Measurements from ENCODE around the gene RCSD1. TPM values are rescaled to one million over a fixed set of nuclear protein-coding genes. Genes with fewer than 3 reads are reported as not detected.
A peak's percentile ranks its signal among the peaks of the same experiment; 100 is the strongest.

Gene RCSD1
- total and polyA plus RNA-seq, 4 donors, result 13.6 to 26.2 (median 15.6) TPM

DNA sequence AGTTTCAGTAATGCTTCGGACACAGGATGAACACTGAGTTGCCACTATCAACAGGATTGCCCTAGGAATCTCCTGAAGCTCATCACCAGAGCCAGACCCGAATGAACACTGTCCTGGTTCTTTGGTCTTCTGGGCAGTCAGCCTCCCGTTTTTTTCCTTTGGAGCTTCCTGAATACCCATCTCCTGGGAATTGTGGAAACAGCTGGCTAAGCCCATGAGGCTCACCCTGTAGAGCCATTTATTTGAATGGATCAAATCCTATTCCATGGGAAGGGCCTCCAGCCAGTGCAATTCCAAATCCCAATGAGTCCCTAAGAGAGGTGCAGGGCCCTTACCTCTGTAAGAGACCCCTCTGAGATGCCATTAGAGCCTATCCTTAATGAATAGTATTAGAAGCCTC, 5.9 kb downstream of the RCSD1 start:
- Histone ChIP-seq H3K27me3 (ENCODE audit: control insufficient read depth, insufficient read depth, low read length) (peaks cover 40% of the 10 kb centered on the region), H3K4me3 (ENCODE audit: low read depth, low read length) (no peak overlapping the region), H3K27ac (ENCODE audit: low read depth, low read length) (no peak overlapping the region), H3K4me1 (ENCODE audit: control insufficient read depth, insufficient read depth, low read length) (peaks cover 8% of the 10 kb centered on the region), H3K9me3 (ENCODE audit: control insufficient read depth, insufficient read depth, low read length) (no peaks in the 10 kb centered on the region), H3K36me3 (ENCODE audit: control insufficient read depth, insufficient read depth, low read length) (no peaks in the 10 kb centered on the region)
- no peak for DNase-seq (ENCODE audit: low read depth in 4 of 6, low spot score in 6 of 6)
- 78% methylated on average over 3 of the region's 3 CpGs for WGBS (ENCODE audit: insufficient coverage)

DNA sequence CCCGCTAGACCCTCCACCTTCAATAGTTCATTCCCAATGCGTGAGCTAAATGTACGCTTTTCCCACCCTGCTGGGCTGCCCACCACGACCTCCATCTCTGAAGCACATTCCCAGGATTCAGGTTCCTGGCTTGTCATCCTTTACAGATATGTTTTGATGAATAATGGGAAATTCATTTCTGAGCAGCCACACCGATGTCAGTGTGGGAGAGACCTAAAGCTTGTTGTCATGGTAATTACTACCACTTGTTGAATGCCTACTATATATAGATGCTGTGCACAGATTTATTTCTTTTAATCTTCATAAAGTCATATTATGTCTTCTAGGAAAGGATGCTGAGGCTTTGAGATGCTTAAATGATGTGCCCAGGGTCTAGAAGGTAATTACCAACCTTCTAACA, 8.0 kb downstream of the RCSD1 start:
- no peak overlapping the region for H3K27ac ChIP-seq (ENCODE audit: low read depth, low read length)
- WGBS (ENCODE audit: insufficient coverage), result no CpG with 5 or more reads among the region's 5 CpGs
- H3K4me1 ChIP-seq (ENCODE audit: control insufficient read depth, insufficient read depth, low read length), result peaks cover 8% of the 10 kb centered on the region
- peak in 1 of 6 donors; percentile 41 for DNase-seq (ENCODE audit: low read depth in 4 of 6, low spot score in 6 of 6)
- peaks cover 24% of the 10 kb centered on the region for H3K27me3 ChIP-seq (ENCODE audit: control insufficient read depth, insufficient read depth, low read length)
- H3K36me3 ChIP-seq (ENCODE audit: control insufficient read depth, insufficient read depth, low read length), result no peaks in the 10 kb centered on the region
- H3K9me3 ChIP-seq (ENCODE audit: control insufficient read depth, insufficient read depth, low read length), result no peaks in the 10 kb centered on the region
- no peak overlapping the region for H3K4me3 ChIP-seq (ENCODE audit: low read depth, low read length)

DNA sequence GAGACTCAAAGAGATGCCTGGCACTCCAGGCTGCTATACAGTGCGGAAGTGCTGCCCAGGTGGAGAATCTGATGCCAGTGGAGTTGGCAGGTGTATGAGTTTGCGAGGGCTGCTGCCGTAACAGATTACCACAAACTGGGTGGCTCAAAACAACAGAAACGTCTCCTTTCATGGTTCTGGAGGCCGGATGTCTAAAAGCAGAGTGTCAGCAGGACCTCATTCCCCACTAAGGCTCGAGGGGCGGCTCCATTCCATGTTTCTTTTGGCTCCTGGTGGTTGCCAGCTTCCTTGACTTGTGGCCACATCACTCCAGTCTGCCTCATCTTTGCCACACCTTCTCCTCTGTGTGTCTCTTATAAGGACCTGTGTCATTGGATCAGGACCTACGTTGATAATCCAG, 10.0 kb downstream of the RCSD1 start:
- Histone ChIP-seq H3K36me3 (ENCODE audit: control insufficient read depth, insufficient read depth, low read length) (no peaks in the 10 kb centered on the region), H3K4me3 (ENCODE audit: low read depth, low read length) (no peak overlapping the region), H3K27me3 (ENCODE audit: control insufficient read depth, insufficient read depth, low read length) (peaks cover 12% of the 10 kb centered on the region), H3K9me3 (ENCODE audit: control insufficient read depth, insufficient read depth, low read length) (no peaks in the 10 kb centered on the region), H3K4me1 (ENCODE audit: control insufficient read depth, insufficient read depth, low read length) (peaks cover 8% of the 10 kb centered on the region), H3K27ac (ENCODE audit: low read depth, low read length) (no peak overlapping the region)
- DNase-seq (ENCODE audit: low read depth in 4 of 6, low spot score in 6 of 6), result no peak
- WGBS (ENCODE audit: insufficient coverage), result 92% methylated on average over 7 of the region's 8 CpGs

DNA sequence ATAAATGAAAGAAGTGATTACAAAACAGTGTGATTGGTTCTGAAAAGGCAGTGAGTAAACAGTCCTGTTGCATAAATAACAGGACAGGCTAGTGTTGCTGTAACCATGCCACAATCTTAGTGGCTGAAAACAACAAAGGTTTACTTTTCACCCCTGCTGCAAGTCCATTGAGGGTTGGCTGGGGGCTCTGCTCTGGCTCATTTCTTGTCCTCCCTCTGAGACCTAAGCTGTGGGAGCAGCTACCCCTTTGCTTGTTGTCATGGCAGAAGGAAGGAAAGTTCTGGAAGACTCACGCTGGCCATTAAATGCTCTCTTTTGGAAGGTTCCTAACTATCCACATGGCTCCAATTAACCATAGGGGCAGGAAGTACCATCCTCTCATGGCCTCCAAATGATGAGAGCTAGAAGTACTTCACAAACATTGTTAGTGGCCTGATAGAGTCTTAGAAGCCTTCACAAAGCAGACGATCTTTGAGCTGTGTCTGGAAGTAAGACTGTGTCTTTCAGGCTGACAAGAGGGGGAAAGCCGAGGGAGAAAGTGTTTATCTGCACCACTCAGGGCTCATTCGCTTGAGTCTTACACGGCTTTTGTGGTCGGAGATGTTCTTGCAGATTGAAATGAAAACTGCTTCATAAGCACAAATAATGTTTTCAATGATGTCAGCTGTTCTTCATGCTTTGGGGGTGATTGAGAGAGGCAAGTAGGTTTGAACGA, 11.9 kb downstream of the RCSD1 start:
- Histone ChIP-seq H3K9me3 (ENCODE audit: control insufficient read depth, insufficient read depth, low read length) (no peaks in the 10 kb centered on the region), H3K4me3 (ENCODE audit: low read depth, low read length) (no peak overlapping the region), H3K4me1 (ENCODE audit: control insufficient read depth, insufficient read depth, low read length) (peaks cover 3% of the 10 kb centered on the region), H3K27ac (ENCODE audit: low read depth, low read length) (no peak overlapping the region), H3K36me3 (ENCODE audit: control insufficient read depth, insufficient read depth, low read length) (no peaks in the 10 kb centered on the region), H3K27me3 (ENCODE audit: control insufficient read depth, insufficient read depth, low read length) (no peaks in the 10 kb centered on the region)
- WGBS (ENCODE audit: insufficient coverage), result 100% methylated on average over 3 of the region's 7 CpGs
- no peak for DNase-seq (ENCODE audit: low read depth in 4 of 6, low spot score in 6 of 6)

DNA sequence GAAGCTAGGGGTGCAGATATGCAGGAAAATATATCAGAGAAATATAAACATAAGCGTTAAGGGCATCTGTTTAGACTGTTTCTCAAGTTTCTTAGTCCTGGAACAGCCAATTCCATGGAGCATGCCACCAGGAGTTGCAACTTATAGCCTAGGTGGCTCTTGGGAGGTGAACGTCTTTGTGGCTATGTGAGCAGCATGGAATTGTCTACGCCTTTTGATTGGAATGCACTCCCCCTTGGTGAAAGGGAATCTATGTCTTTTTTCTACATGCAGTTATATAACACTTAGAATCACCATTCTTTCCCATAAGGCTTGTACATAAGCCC, 12.4 kb downstream of the RCSD1 start:
- Histone ChIP-seq H3K9me3 (ENCODE audit: control insufficient read depth, insufficient read depth, low read length) (no peaks in the 10 kb centered on the region), H3K27me3 (ENCODE audit: control insufficient read depth, insufficient read depth, low read length) (no peaks in the 10 kb centered on the region), H3K4me1 (ENCODE audit: control insufficient read depth, insufficient read depth, low read length) (peaks cover 3% of the 10 kb centered on the region), H3K4me3 (ENCODE audit: low read depth, low read length) (no peak overlapping the region), H3K36me3 (ENCODE audit: control insufficient read depth, insufficient read depth, low read length) (no peaks in the 10 kb centered on the region), H3K27ac (ENCODE audit: low read depth, low read length) (no peak overlapping the region)
- no peak for DNase-seq (ENCODE audit: low read depth in 4 of 6, low spot score in 6 of 6)
- no CpG with 5 or more reads among the region's 3 CpGs for WGBS (ENCODE audit: insufficient coverage)

DNA sequence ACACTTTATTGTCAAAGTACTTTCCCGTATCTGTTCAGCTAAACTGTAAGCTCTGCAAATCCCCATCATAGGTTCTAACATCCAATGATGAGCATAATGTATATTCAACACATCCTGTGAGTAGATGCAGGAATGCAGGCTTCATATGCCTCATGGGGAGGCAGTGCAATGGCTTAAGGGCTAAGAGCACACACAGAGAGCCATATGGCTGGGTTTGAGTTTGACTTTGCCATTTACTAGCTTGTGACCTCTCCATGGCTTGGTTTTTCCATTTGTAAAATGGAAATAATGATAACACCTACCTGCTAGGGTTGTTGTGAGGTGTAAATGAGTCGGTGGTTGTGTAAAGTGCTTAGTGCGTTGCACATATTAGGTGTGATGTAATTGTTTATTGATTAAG, 13.4 kb downstream of the RCSD1 start:
- Histone ChIP-seq H3K4me1 (ENCODE audit: control insufficient read depth, insufficient read depth, low read length) (peaks cover under 1% of the 10 kb centered on the region), H3K36me3 (ENCODE audit: control insufficient read depth, insufficient read depth, low read length) (no peaks in the 10 kb centered on the region), H3K27ac (ENCODE audit: low read depth, low read length) (no peak overlapping the region), H3K9me3 (ENCODE audit: control insufficient read depth, insufficient read depth, low read length) (no peaks in the 10 kb centered on the region), H3K4me3 (ENCODE audit: low read depth, low read length) (no peak overlapping the region), H3K27me3 (ENCODE audit: control insufficient read depth, insufficient read depth, low read length) (no peaks in the 10 kb centered on the region)
- 83% methylated on average over 2 of the region's 3 CpGs for WGBS (ENCODE audit: insufficient coverage)
- no peak for DNase-seq (ENCODE audit: low read depth in 4 of 6, low spot score in 6 of 6)

DNA sequence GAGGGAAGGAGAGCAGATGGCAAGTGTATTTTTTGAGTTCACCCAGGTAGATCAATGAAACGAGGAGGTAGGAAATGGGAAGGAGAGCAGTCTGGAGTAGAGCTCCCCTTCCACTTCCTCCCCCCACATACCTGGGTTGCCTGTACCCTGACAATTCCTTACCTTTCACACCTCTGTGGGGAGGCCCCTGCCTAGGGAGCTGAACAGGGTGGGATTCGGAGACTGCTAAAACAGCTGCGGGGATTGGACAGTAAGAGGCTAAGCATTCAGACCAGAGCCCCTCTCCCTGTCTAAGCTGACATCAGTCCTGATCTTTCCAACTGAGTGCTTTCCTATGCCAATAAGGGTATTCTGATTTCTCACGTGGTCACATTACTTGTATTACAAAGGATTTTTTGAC, 14.5 kb downstream of the RCSD1 start:
- no peaks in the 10 kb centered on the region for H3K9me3 ChIP-seq (ENCODE audit: control insufficient read depth, insufficient read depth, low read length)
- no peaks in the 10 kb centered on the region for H3K4me1 ChIP-seq (ENCODE audit: control insufficient read depth, insufficient read depth, low read length)
- H3K36me3 ChIP-seq (ENCODE audit: control insufficient read depth, insufficient read depth, low read length), result no peaks in the 10 kb centered on the region
- no peak overlapping the region for H3K27ac ChIP-seq (ENCODE audit: low read depth, low read length)
- no peaks in the 10 kb centered on the region for H3K27me3 ChIP-seq (ENCODE audit: control insufficient read depth, insufficient read depth, low read length)
- H3K4me3 ChIP-seq (ENCODE audit: low read depth, low read length), result no peak overlapping the region
- no CpG with 5 or more reads among the region's 4 CpGs for WGBS (ENCODE audit: insufficient coverage)
- no peak for DNase-seq (ENCODE audit: low read depth in 4 of 6, low spot score in 6 of 6)

DNA sequence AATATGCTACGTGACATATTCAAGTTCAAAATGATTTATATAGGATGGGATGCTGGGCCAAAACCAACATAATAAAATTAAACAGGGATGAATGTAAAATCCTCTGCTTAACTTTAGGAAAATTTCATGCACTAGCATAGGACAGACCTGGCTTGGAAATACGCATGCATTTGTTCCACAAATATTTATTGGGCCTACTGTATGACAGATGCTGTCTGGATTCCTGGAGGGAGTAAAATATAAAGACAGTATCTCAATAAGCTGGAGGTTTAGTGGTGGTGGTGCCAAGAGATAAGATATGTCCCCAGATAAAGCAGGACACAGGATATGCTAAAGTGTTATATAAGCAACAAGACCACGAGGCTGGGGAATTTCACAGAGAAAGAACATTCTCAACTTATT, 15.1 kb downstream of the RCSD1 start:
- no peak overlapping the region for H3K27ac ChIP-seq (ENCODE audit: low read depth, low read length)
- no peak for DNase-seq (ENCODE audit: low read depth in 4 of 6, low spot score in 6 of 6)
- H3K4me3 ChIP-seq (ENCODE audit: low read depth, low read length), result no peak overlapping the region
- WGBS (ENCODE audit: insufficient coverage), result 100% methylated on average over 1 of the region's 3 CpGs
- H3K27me3 ChIP-seq (ENCODE audit: control insufficient read depth, insufficient read depth, low read length), result no peaks in the 10 kb centered on the region
- no peaks in the 10 kb centered on the region for H3K9me3 ChIP-seq (ENCODE audit: control insufficient read depth, insufficient read depth, low read length)
- H3K4me1 ChIP-seq (ENCODE audit: control insufficient read depth, insufficient read depth, low read length), result no peaks in the 10 kb centered on the region
- H3K36me3 ChIP-seq (ENCODE audit: control insufficient read depth, insufficient read depth, low read length), result no peaks in the 10 kb centered on the region

DNA sequence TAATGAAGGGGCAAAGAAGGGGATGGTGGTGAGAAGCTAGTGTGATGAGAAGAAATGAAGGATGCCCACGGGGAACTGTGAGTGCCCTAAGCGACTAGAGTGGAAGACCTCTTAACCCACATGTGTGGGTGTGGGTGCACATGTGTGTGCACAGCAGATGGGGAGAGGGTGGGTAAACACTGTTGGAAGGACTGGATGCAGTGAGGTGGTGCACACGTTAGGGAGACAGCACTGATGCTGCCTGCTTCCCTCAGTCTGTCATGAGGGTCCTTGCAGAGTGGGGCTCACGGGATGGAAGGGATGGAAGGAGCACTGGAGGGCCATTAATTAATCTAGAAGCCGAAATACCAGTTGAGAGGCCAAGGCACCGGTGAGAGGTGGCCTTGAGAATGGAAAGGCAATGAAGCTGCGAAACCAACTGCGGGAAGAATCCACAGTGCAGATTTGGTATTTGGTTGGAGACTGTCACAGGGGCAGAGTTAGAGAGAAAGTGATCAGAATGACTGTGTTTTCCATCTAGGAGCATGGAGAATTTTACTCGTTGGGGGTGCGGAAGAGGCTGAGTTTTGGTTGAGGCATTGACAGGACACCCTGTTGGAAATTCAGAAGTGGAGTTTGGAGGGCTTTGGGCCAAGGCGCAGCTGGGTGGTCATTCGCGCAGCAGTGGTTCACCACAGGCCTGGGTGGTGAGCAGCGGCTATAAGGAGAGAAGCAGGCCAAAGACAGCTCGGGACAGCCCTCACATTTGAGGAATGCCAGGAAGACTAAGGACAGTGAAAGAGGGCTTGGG, 15.8 kb downstream of the RCSD1 start:
- Histone ChIP-seq H3K4me3 (ENCODE audit: low read depth, low read length) (no peak overlapping the region), H3K9me3 (ENCODE audit: control insufficient read depth, insufficient read depth, low read length) (no peaks in the 10 kb centered on the region), H3K36me3 (ENCODE audit: control insufficient read depth, insufficient read depth, low read length) (no peaks in the 10 kb centered on the region), H3K27ac (ENCODE audit: low read depth, low read length) (no peak overlapping the region), H3K4me1 (ENCODE audit: control insufficient read depth, insufficient read depth, low read length) (peaks cover 3% of the 10 kb centered on the region), H3K27me3 (ENCODE audit: control insufficient read depth, insufficient read depth, low read length) (no peaks in the 10 kb centered on the region)
- 86% methylated on average over 13 of the region's 15 CpGs for WGBS (ENCODE audit: insufficient coverage)
- no peak for DNase-seq (ENCODE audit: low read depth in 4 of 6, low spot score in 6 of 6)

DNA sequence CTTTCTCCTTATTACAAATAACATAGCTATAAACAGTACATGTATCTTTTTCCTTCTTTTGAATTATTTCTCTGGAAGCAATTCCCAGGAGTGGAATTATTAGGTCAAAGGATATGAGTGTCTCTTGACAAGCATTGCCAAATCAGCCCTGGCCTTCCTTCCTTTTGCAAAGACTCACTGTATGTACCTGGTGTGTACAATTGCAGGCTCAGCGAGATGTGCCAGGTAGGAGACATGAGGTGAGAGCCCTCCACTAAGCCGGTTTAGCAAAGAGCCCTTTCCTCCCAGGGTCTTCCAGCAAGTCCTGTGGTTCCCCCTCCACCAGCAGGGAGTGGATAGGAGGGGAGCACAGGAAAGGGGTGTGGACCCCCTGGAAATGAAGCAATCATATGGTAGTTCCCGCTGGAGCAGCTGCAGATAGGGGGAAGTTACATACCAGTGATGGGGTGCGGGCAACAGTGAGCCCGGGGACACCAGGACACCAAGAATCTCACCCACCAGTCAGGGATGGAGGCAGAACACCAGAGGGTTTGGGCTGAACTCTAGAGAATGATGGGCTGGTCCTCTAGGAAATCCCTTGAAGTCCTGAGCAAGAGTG, 18.3 kb downstream of the RCSD1 start:
- Histone ChIP-seq H3K27ac (ENCODE audit: low read depth, low read length) (no peak overlapping the region), H3K9me3 (ENCODE audit: control insufficient read depth, insufficient read depth, low read length) (no peaks in the 10 kb centered on the region), H3K4me3 (ENCODE audit: low read depth, low read length) (no peak overlapping the region), H3K27me3 (ENCODE audit: control insufficient read depth, insufficient read depth, low read length) (no peaks in the 10 kb centered on the region), H3K4me1 (ENCODE audit: control insufficient read depth, insufficient read depth, low read length) (peaks cover 9% of the 10 kb centered on the region), H3K36me3 (ENCODE audit: control insufficient read depth, insufficient read depth, low read length) (no peaks in the 10 kb centered on the region)
- no peak for DNase-seq (ENCODE audit: low read depth in 4 of 6, low spot score in 6 of 6)
- WGBS (ENCODE audit: insufficient coverage), result 75% methylated on average over 1 of the region's 5 CpGs
